HEK293 (cell line): ENCODE measurements around the gene SOX6.

ENCODE experiments used
- CTCF ChIA-PET: fragments of 350-600 bp; formaldehyde crosslinking; extraction: SDS; loops from one replicate; lab custom pipeline; 2021; ENCODE audit warnings: antibody characterized with exemption; lab: Yijun Ruan, JAX
- POLR2A ChIA-PET: fragments of 300-600 bp; formaldehyde crosslinking; extraction: SDS; loops from one replicate; lab custom pipeline; 2020; ENCODE audit warnings: antibody characterized with exemption, inconsistent platforms; lab: Yijun Ruan, JAX
- H3K27ac ChIP-seq: fragments of 200-500 bp; sonication (Bioruptor generic); 2 replicates; pipeline ENCODE4 v1.5.1; 2014; ENCODE audit warnings: low read depth, low read length, control low read depth, inconsistent platforms; ENCODE audit errors: extremely low read depth
- H3K36me3 ChIP-seq, 2 experiments: fragments of 200-500 bp in 1 of 2; sonication (Bioruptor generic) in 1 of 2; 1 replicate in 1 of 2; 2 replicates in 1 of 2; pipeline ENCODE4 v1.5.1; 2014 to 2017; ENCODE audit warnings: inconsistent platforms in 2 of 2, low read length in 2 of 2; ENCODE audit not compliant: control insufficient read depth in 2 of 2, insufficient read depth in 1 of 2
- H3K4me1 ChIP-seq: fragments of 200-500 bp; sonication (Bioruptor generic); 2 replicates; pipeline ENCODE4 v1.5.1; 2014; ENCODE audit warnings: mild to moderate bottlenecking, low read length, inconsistent platforms; ENCODE audit not compliant: control insufficient read depth, insufficient read depth
- H3K4me3 ChIP-seq: 2 replicates; pipeline ENCODE4 v1.5.1; 2011; ENCODE audit warnings: low read depth, mild to moderate bottlenecking, control low read depth, low read length, moderate library complexity
- H3K9me3 ChIP-seq: fragments of 200-500 bp; sonication (Bioruptor generic); 2 replicates; pipeline ENCODE4 v1.5.1; 2014; ENCODE audit warnings: low read depth, low read length, inconsistent platforms; ENCODE audit not compliant: control insufficient read depth, insufficient read depth
- GLIS2 ChIP-seq: fragments of 450-650 bp; formaldehyde crosslinking; IDR thresholded peaks from 2 replicates; pipeline ENCODE4 v1.5.1; 2016; ENCODE audit warnings: missing biosample characterization, missing genetic modification characterization
- KLF1 ChIP-seq: fragments of 450-650 bp; formaldehyde crosslinking; IDR thresholded peaks from 2 replicates; pipeline ENCODE4 v1.5.1; 2016; ENCODE audit warnings: missing biosample characterization, missing genetic modification characterization
- KLF7 ChIP-seq: fragments of 450-650 bp; formaldehyde crosslinking; IDR thresholded peaks from 2 replicates; pipeline ENCODE4 v1.5.1; 2016; ENCODE audit warnings: missing biosample characterization, missing genetic modification characterization, borderline replicate concordance
- MEIS1 ChIP-seq: sonication (generic); formaldehyde crosslinking; IDR thresholded peaks from 2 replicates; pipeline ENCODE4 v1.8.1; 2022; ENCODE audit warnings: missing genetic modification reagents, mild to moderate bottlenecking, borderline replicate concordance
- OSR2 ChIP-seq: fragments of 450-650 bp; formaldehyde crosslinking; IDR thresholded peaks from 2 replicates; pipeline ENCODE4 v1.5.1; 2016; ENCODE audit warnings: missing biosample characterization, missing genetic modification characterization
- PRDM1 ChIP-seq: fragments of 450-650 bp; formaldehyde crosslinking; IDR thresholded peaks from 2 replicates; pipeline ENCODE4; 2016; ENCODE audit warnings: missing biosample characterization, missing genetic modification characterization
- SALL2 ChIP-seq: fragments of 450-650 bp; formaldehyde crosslinking; IDR thresholded peaks from 2 replicates; pipeline ENCODE4 v1.5.0; 2017; ENCODE audit warnings: missing biosample characterization, mild to moderate bottlenecking, missing genetic modification characterization, borderline replicate concordance
- SCRT1 ChIP-seq: fragments of 450-650 bp; formaldehyde crosslinking; IDR thresholded peaks from 2 replicates; pipeline ENCODE4 v1.5.1; 2016; ENCODE audit warnings: missing biosample characterization, missing genetic modification characterization, borderline replicate concordance
- YY1 ChIP-seq: fragments of 450-650 bp; formaldehyde crosslinking; IDR thresholded peaks from 2 replicates; pipeline ENCODE4 v1.5.1; 2018; ENCODE audit warnings: missing biosample characterization, missing genetic modification characterization
- ZNF10 ChIP-seq: fragments of 450-650 bp; formaldehyde crosslinking; IDR thresholded peaks from 2 replicates; pipeline ENCODE4 v1.5.1; 2017; ENCODE audit warnings: missing biosample characterization, missing genetic modification characterization
- ZNF112 ChIP-seq: fragments of 450-650 bp; formaldehyde crosslinking; IDR thresholded peaks from 2 replicates; pipeline ENCODE4 v1.5.0; 2017; ENCODE audit warnings: missing biosample characterization, missing genetic modification characterization
- ZNF146 ChIP-seq: fragments of 450-650 bp; formaldehyde crosslinking; IDR thresholded peaks from 2 replicates; pipeline ENCODE4 v1.5.1; 2016; ENCODE audit warnings: missing biosample characterization, missing genetic modification characterization
- ZNF19 ChIP-seq: fragments of 450-650 bp; formaldehyde crosslinking; IDR thresholded peaks from 2 replicates; pipeline ENCODE4; 2016; ENCODE audit warnings: missing biosample characterization, missing genetic modification characterization, low read depth
- ZNF37A ChIP-seq: fragments of 450-650 bp; IDR thresholded peaks from 2 replicates; pipeline ENCODE4 v1.5.1; 2018; ENCODE audit warnings: missing biosample characterization, missing genetic modification characterization
- ZNF394 ChIP-seq: fragments of 450-650 bp; formaldehyde crosslinking; IDR thresholded peaks from 2 replicates; pipeline ENCODE4 v1.5.1; 2016; ENCODE audit warnings: missing biosample characterization, missing genetic modification characterization, mild to moderate bottlenecking, moderate library complexity, borderline replicate concordance
- ZNF404 ChIP-seq: fragments of 450-650 bp; formaldehyde crosslinking; IDR thresholded peaks from 2 replicates; pipeline ENCODE4 v1.5.1; 2017; ENCODE audit warnings: missing biosample characterization, missing genetic modification characterization
- ZNF48 ChIP-seq: fragments of 450-650 bp; formaldehyde crosslinking; IDR thresholded peaks from 2 replicates; pipeline ENCODE4 v1.5.1; 2016; ENCODE audit warnings: missing biosample characterization, missing genetic modification characterization
- ZNF585B ChIP-seq: fragments of 450-650 bp; formaldehyde crosslinking; IDR thresholded peaks from 2 replicates; pipeline ENCODE4 v1.5.1; 2016; ENCODE audit warnings: missing biosample characterization, missing genetic modification characterization
- ZNF777 ChIP-seq: fragments of 450-650 bp; formaldehyde crosslinking; IDR thresholded peaks from 2 replicates; pipeline ENCODE4 v1.5.1; 2017; ENCODE audit warnings: missing biosample characterization, missing genetic modification characterization, borderline replicate concordance
- TF ChIP-seq, protein P1 (sequence below): fragments of 450-650 bp; formaldehyde crosslinking; IDR thresholded peaks from 2 replicates; pipeline ENCODE4 v1.5.1; 2016; ENCODE audit warnings: missing biosample characterization, missing genetic modification characterization
- TF ChIP-seq, protein P2 (sequence below): fragments of 450-650 bp; formaldehyde crosslinking; IDR thresholded peaks from 2 replicates; pipeline ENCODE4 v1.5.1; 2017; ENCODE audit warnings: missing biosample characterization, missing genetic modification characterization
- TF ChIP-seq, protein P3 (sequence below): fragments of 450-650 bp; formaldehyde crosslinking; IDR thresholded peaks from 2 replicates; pipeline ENCODE4 v1.5.1; 2016; ENCODE audit warnings: missing biosample characterization, missing genetic modification characterization
- TF ChIP-seq, protein P4 (sequence below): fragments of 450-650 bp; formaldehyde crosslinking; IDR thresholded peaks from 2 replicates; pipeline ENCODE4 v1.5.1; 2017; ENCODE audit warnings: missing biosample characterization, mild to moderate bottlenecking, missing genetic modification characterization, moderate library complexity
- TF ChIP-seq, protein P5 (sequence below): fragments of 450-650 bp; IDR thresholded peaks from 2 replicates; pipeline ENCODE4 v1.5.1; 2018; ENCODE audit warnings: missing biosample characterization, mild to moderate bottlenecking, missing genetic modification characterization
- TF ChIP-seq, protein P6 (sequence below): fragments of 450-650 bp; formaldehyde crosslinking; conservative IDR thresholded peaks from 2 replicates; pipeline ENCODE4 v1.5.1; 2016; ENCODE audit warnings: low read depth, missing biosample characterization, missing genetic modification characterization
- TF ChIP-seq, protein P7 (sequence below): fragments of 450-650 bp; formaldehyde crosslinking; IDR thresholded peaks from 2 replicates; pipeline ENCODE4; 2016; ENCODE audit warnings: missing biosample characterization, missing genetic modification characterization

The SOX6 gene

DNA sequence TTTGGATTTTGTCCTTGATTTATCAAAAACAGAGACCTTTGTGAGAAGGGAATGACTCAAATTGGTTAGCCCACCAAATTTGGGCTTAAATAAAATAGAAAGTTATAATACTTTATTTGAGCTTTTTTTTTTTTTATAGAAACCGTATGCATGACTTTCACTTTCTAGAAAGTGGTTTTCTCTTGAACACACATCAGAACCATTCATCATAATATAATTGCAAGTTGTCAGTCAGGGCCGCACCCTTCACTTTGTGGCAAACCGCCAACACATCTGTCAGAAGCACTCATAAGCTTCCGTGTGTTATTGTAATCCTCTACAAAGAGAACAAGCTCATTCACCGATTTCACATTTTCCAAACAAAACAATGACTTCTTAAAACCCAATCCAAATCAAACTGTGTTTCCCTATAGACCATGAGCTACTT is 76.1 kb downstream of the SOX6 start (continued):
- TF ChIP-seq, protein P1, sequence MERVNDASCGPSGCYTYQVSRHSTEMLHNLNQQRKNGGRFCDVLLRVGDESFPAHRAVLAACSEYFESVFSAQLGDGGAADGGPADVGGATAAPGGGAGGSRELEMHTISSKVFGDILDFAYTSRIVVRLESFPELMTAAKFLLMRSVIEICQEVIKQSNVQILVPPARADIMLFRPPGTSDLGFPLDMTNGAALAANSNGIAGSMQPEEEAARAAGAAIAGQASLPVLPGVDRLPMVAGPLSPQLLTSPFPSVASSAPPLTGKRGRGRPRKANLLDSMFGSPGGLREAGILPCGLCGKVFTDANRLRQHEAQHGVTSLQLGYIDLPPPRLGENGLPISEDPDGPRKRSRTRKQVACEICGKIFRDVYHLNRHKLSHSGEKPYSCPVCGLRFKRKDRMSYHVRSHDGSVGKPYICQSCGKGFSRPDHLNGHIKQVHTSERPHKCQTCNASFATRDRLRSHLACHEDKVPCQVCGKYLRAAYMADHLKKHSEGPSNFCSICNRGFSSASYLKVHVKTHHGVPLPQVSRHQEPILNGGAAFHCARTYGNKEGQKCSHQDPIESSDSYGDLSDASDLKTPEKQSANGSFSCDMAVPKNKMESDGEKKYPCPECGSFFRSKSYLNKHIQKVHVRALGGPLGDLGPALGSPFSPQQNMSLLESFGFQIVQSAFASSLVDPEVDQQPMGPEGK, result no peak
- TF ChIP-seq, protein P2, sequence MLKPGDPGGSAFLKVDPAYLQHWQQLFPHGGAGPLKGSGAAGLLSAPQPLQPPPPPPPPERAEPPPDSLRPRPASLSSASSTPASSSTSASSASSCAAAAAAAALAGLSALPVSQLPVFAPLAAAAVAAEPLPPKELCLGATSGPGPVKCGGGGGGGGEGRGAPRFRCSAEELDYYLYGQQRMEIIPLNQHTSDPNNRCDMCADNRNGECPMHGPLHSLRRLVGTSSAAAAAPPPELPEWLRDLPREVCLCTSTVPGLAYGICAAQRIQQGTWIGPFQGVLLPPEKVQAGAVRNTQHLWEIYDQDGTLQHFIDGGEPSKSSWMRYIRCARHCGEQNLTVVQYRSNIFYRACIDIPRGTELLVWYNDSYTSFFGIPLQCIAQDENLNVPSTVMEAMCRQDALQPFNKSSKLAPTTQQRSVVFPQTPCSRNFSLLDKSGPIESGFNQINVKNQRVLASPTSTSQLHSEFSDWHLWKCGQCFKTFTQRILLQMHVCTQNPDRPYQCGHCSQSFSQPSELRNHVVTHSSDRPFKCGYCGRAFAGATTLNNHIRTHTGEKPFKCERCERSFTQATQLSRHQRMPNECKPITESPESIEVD (tag by site-specific recombination), result peak; percentile 78
- TF ChIP-seq ZNF394, result no peak
- TF ChIP-seq SALL2 (tag by site-specific recombination), result no peak
- TF ChIP-seq, protein P3, sequence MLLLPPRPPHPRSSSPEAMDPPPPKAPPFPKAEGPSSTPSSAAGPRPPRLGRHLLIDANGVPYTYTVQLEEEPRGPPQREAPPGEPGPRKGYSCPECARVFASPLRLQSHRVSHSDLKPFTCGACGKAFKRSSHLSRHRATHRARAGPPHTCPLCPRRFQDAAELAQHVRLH, result no peak
- TF ChIP-seq PRDM1 (tag by site-specific recombination), result peak; percentile 80
- TF ChIP-seq ZNF585B (tag by site-specific recombination), result no peak
- peak; percentile 76 for TF ChIP-seq OSR2 (tag by site-specific recombination)
- TF ChIP-seq ZNF112 (tag by site-specific recombination), result no peak
- TF ChIP-seq ZNF10 (tag by site-specific recombination), result no peak
- no peak for TF ChIP-seq GLIS2
- TF ChIP-seq ZNF777 (tag by site-specific recombination), result no peak
- peak; percentile 92 for TF ChIP-seq MEIS1 (CRISPR knock-in tag)
- no peak for TF ChIP-seq ZNF19 (tag by site-specific recombination)
- peak; percentile 23; the same call in 1 of the 2 replicates for TF ChIP-seq KLF1 (tag by site-specific recombination)
- TF ChIP-seq SCRT1 (tag by site-specific recombination), result no peak
- TF ChIP-seq KLF7 (tag by site-specific recombination), result peak; percentile 59; the same call in 1 of the 2 replicates
- no peak for TF ChIP-seq YY1 (tag by site-specific recombination)

DNA sequence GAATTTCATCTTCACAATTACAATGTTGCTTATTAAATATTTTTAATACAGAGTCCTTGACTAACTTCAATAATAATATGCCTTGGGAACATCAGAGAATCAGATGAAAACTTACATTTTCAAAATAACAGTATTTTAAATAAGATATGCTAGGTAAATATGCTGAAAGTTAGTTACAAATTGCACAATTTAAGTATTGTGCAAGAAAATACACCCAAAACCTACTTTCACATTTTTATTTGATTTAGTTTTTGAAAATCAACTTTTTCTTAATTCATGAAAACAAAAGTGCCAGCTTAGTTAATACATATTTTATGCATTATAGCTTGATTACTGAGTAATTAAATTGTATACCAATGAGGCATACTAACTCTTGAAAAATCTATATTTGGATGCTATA is 76.8 kb downstream of the SOX6 start:
- no peaks in the 10 kb centered on the region for H3K4me1 ChIP-seq
- H3K27ac ChIP-seq, result no peak overlapping the region
- H3K36me3 ChIP-seq, result no peaks in the 10 kb centered on the region
- H3K9me3 ChIP-seq, result no peaks in the 10 kb centered on the region
- POLR2A ChIA-PET, result interaction anchor here (1.1 kb wide), 1 partner anchor 326 kb away, joined by 3 read pairs; no protein-coding TSS in a partner anchor
- CTCF ChIA-PET, result no interaction called here
- H3K4me3 ChIP-seq, result no peak overlapping the region
- TF ChIP-seq ZNF48 (tag by site-specific recombination), result no peak
- no peak for TF ChIP-seq ZNF19 (tag by site-specific recombination)
- TF ChIP-seq, protein P4, sequence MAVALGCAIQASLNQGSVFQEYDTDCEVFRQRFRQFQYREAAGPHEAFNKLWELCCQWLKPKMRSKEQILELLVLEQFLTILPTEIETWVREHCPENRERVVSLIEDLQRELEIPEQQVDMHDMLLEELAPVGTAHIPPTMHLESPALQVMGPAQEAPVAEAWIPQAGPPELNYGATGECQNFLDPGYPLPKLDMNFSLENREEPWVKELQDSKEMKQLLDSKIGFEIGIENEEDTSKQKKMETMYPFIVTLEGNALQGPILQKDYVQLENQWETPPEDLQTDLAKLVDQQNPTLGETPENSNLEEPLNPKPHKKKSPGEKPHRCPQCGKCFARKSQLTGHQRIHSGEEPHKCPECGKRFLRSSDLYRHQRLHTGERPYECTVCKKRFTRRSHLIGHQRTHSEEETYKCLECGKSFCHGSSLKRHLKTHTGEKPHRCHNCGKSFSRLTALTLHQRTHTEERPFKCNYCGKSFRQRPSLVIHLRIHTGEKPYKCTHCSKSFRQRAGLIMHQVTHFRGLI (tag by site-specific recombination), result no peak
- no peak for TF ChIP-seq ZNF37A (tag by site-specific recombination)
- TF ChIP-seq, protein P5, sequence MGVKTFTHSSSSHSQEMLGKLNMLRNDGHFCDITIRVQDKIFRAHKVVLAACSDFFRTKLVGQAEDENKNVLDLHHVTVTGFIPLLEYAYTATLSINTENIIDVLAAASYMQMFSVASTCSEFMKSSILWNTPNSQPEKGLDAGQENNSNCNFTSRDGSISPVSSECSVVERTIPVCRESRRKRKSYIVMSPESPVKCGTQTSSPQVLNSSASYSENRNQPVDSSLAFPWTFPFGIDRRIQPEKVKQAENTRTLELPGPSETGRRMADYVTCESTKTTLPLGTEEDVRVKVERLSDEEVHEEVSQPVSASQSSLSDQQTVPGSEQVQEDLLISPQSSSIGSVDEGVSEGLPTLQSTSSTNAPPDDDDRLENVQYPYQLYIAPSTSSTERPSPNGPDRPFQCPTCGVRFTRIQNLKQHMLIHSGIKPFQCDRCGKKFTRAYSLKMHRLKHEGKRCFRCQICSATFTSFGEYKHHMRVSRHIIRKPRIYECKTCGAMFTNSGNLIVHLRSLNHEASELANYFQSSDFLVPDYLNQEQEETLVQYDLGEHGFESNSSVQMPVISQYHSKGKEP, result no peak
- TF ChIP-seq, protein P6, sequence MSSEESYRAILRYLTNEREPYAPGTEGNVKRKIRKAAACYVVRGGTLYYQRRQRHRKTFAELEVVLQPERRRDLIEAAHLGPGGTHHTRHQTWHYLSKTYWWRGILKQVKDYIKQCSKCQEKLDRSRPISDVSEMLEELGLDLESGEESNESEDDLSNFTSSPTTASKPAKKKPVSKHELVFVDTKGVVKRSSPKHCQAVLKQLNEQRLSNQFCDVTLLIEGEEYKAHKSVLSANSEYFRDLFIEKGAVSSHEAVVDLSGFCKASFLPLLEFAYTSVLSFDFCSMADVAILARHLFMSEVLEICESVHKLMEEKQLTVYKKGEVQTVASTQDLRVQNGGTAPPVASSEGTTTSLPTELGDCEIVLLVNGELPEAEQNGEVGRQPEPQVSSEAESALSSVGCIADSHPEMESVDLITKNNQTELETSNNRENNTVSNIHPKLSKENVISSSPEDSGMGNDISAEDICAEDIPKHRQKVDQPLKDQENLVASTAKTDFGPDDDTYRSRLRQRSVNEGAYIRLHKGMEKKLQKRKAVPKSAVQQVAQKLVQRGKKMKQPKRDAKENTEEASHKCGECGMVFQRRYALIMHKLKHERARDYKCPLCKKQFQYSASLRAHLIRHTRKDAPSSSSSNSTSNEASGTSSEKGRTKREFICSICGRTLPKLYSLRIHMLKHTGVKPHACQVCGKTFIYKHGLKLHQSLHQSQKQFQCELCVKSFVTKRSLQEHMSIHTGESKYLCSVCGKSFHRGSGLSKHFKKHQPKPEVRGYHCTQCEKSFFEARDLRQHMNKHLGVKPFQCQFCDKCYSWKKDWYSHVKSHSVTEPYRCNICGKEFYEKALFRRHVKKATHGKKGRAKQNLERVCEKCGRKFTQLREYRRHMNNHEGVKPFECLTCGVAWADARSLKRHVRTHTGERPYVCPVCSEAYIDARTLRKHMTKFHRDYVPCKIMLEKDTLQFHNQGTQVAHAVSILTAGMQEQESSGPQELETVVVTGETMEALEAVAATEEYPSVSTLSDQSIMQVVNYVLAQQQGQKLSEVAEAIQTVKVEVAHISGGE, result no peak
- no peak for TF ChIP-seq ZNF404 (tag by site-specific recombination)
- TF ChIP-seq ZNF146, result no peak
- no peak for TF ChIP-seq SALL2 (tag by site-specific recombination)
- TF ChIP-seq, protein P7, sequence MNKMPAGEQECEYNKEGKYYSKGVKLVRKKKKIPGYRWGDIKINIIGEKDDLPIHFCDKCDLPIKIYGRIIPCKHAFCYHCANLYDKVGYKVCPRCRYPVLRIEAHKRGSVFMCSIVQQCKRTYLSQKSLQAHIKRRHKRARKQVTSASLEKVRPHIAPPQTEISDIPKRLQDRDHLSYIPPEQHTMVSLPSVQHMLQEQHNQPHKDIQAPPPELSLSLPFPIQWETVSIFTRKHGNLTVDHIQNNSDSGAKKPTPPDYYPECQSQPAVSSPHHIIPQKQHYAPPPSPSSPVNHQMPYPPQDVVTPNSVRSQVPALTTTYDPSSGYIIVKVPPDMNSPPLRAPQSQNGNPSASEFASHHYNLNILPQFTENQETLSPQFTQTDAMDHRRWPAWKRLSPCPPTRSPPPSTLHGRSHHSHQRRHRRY (tag by site-specific recombination), result no peak
